Caco-2 (cell line): Measurements from ENCODE around the gene MIPEP. TPM values are rescaled to one million over a fixed set of nuclear protein-coding genes. Genes with fewer than 3 reads are reported as not detected.

Experiments
- BruUV-seq: library from RNA; stranded (reverse); fragments of 400-500 nt; replicated peaks from 2 replicates; lab custom pipeline; 2021; lab: Mats Ljungman, UMichigan
- CTCF ChIA-PET: fragments of 300-600 bp; sonication (Branson Sonifier 250); formaldehyde crosslinking; loops from one replicate; lab custom pipeline; 2022; ENCODE audit warnings: antibody characterized with exemption; lab: Charles Lee
- POLR2A ChIA-PET: fragments of 300-600 bp; sonication (Branson Sonifier 250); formaldehyde crosslinking; loops from one replicate; lab custom pipeline; 2022; ENCODE audit warnings: antibody characterized with exemption; lab: Charles Lee
- DNase-seq, 2 experiments: peaks; one replicate each; pipeline versions ENCODE4 v3.0.0 to v3.0.0-alpha.2; 2020 to 2022
- H3K27me3 ChIP-seq: replicated peaks from 2 replicates; pipeline ENCODE4 v1.6.0; 2011; ENCODE audit warnings: low read length; ENCODE audit not compliant: control insufficient read depth, insufficient read depth
- H3K36me3 ChIP-seq: 2 replicates; pipeline ENCODE4 v1.5.1; 2011; ENCODE audit warnings: low read length; ENCODE audit not compliant: control insufficient read depth, insufficient read depth
- H3K4me1 ChIP-seq: fragments of 250-450 bp; sonication (Bioruptor Pico); 2 replicates; pipeline ENCODE4 v1.5.1; 2020; ENCODE audit warnings: mild to moderate bottlenecking
- H3K4me3 ChIP-seq: 2 replicates; pipeline ENCODE4 v1.5.1; 2011; ENCODE audit warnings: low read depth, mild to moderate bottlenecking, control low read depth, low read length
- H3K9me3 ChIP-seq: fragments of 250-450 bp; sonication (Bioruptor Pico); 2 replicates; pipeline ENCODE4 v1.5.1; 2020; ENCODE audit warnings: mild to moderate bottlenecking, moderate library complexity
- H3K27ac Mint-ChIP-seq: one replicate; pipeline ENCODE4 v1.8.0; 2022; ENCODE audit warnings: mixed read lengths; ENCODE audit not compliant: unreplicated experiment
- H3K27me3 Mint-ChIP-seq: one replicate; pipeline ENCODE4 v1.8.0; 2022; ENCODE audit warnings: mixed read lengths; ENCODE audit not compliant: insufficient read depth, unreplicated experiment
- H3K36me3 Mint-ChIP-seq: one replicate; pipeline ENCODE4 v1.8.0; 2022; ENCODE audit warnings: mild to moderate bottlenecking, mixed read lengths; ENCODE audit not compliant: insufficient read depth, unreplicated experiment
- H3K4me1 Mint-ChIP-seq: one replicate; pipeline ENCODE4 v1.8.0; 2022; ENCODE audit warnings: low read depth, mixed read lengths; ENCODE audit not compliant: unreplicated experiment
- H3K4me3 Mint-ChIP-seq: one replicate; pipeline ENCODE4 v1.8.0; 2022; ENCODE audit warnings: mild to moderate bottlenecking, moderate library complexity, mixed read lengths; ENCODE audit not compliant: unreplicated experiment
- H3K9me3 Mint-ChIP-seq: one replicate; pipeline ENCODE4 v1.8.0; 2022; ENCODE audit warnings: mixed read lengths; ENCODE audit not compliant: unreplicated experiment
- CTCF ChIP-seq, 2 experiments: fragments of 200-600 bp in 1 of 2; IDR thresholded peaks; 1 replicate in 1 of 2; 2 replicates in 1 of 2; pipeline versions ENCODE4 v1.5.1 to v1.8.0; 2011 to 2022; ENCODE audit warnings: antibody characterized with exemption in 1 of 2, control low read depth in 1 of 2, inconsistent platforms in 1 of 2, low read depth in 1 of 2, low read length in 1 of 2, mild to moderate bottlenecking in 1 of 2, moderate library complexity in 1 of 2; ENCODE audit not compliant: insufficient read depth in 1 of 2, severe bottlenecking in 1 of 2, unreplicated experiment in 1 of 2
- intact Hi-C: fragments of 100-400 bp; cut with micrococcal nuclease; formaldehyde crosslinking; loops from one replicate; pipeline ENCODE4 v1.10.0; 2022; ENCODE audit not compliant: unreplicated experiment
- total RNA-seq: library from RNA; stranded (reverse); gene quantifications from 2 replicates; pipeline ENCODE4 v1.2.3, GENCODE V29; 2022

The MIPEP gene
- total RNA-seq, 1 experiment from 2014 or later: 40.6 TPM

GRCh38 chr13:23715092-23715761 lies 174.0 kb downstream of the MIPEP start:
- Mint-ChIP-seq H3K4me3 (no peak overlapping the region), H3K27me3 (no peaks in the 10 kb centered on the region), H3K9me3 (peaks cover 16% of the 10 kb centered on the region), H3K4me1 (peaks cover 22% of the 10 kb centered on the region), H3K27ac (no peak overlapping the region), H3K36me3 (no peaks in the 10 kb centered on the region)
- Histone ChIP-seq H3K4me1 (peaks cover 22% of the 10 kb centered on the region), H3K4me3 (no peak overlapping the region), H3K27me3 (no peaks in the 10 kb centered on the region), H3K9me3 (no peaks in the 10 kb centered on the region), H3K36me3 (no peaks in the 10 kb centered on the region)
- CTCF ChIA-PET: interaction anchor here (1.0 to 1.3 kb wide), 2 partner anchors 26 to 175 kb away, joined by 6 read pairs; no protein-coding TSS in a partner anchor
- TF ChIP-seq CTCF (IDR thresholded peaks at IDR 0.05; ENCODE audit: insufficient read depth in 1 of 2, low read depth in 1 of 2, low read length in 1 of 2, severe bottlenecking in 1 of 2, unreplicated experiment in 1 of 2): no peak
- intact Hi-C loops: loop anchor here (1.0 kb wide), 1 partner anchor 156 kb away; no protein-coding TSS in a partner anchor
- DNase-seq: no peak
- BruUV-seq: no TSS peak
- POLR2A ChIA-PET: no interaction called here

GRCh38 chr13:23714672-23715071 lies 174.5 kb downstream of the MIPEP start:
- CTCF ChIA-PET: no interaction called here
- H3K36me3 Mint-ChIP-seq: no peaks in the 10 kb centered on the region
- no peak overlapping the region for H3K27ac Mint-ChIP-seq

GRCh38 chr13:23711355-23711754 lies 177.8 kb downstream of the MIPEP start:
- Histone ChIP-seq H3K4me1 (no peaks in the 10 kb centered on the region), H3K4me3 (no peak overlapping the region), H3K36me3 (no peaks in the 10 kb centered on the region), H3K9me3 (no peaks in the 10 kb centered on the region), H3K27me3 (no peaks in the 10 kb centered on the region)
- POLR2A ChIA-PET: no interaction called here
- no peak overlapping the region for H3K27ac Mint-ChIP-seq
- peaks cover 12% of the 10 kb centered on the region for H3K9me3 Mint-ChIP-seq
- H3K4me3 Mint-ChIP-seq: no peak overlapping the region
- no TSS peak for BruUV-seq
- no peaks in the 10 kb centered on the region for H3K27me3 Mint-ChIP-seq
- no peak for TF ChIP-seq CTCF (IDR thresholded peaks at IDR 0.05; ENCODE audit: insufficient read depth in 1 of 2, low read depth in 1 of 2, low read length in 1 of 2, severe bottlenecking in 1 of 2, unreplicated experiment in 1 of 2)
- intact Hi-C loops: no loop called here
- CTCF ChIA-PET: no interaction called here
- no peak for DNase-seq
- H3K36me3 Mint-ChIP-seq: no peaks in the 10 kb centered on the region
- H3K4me1 Mint-ChIP-seq: no peaks in the 10 kb centered on the region

More at GRCh38 chr13:23714672-23715071, 174.5 kb downstream of the MIPEP start:
- Mint-ChIP-seq H3K4me1 (peaks cover 18% of the 10 kb centered on the region), H3K27me3 (no peaks in the 10 kb centered on the region), H3K9me3 (peaks cover 12% of the 10 kb centered on the region), H3K4me3 (no peak overlapping the region)
- POLR2A ChIA-PET: no interaction called here
- Histone ChIP-seq H3K27me3 (no peaks in the 10 kb centered on the region), H3K9me3 (no peaks in the 10 kb centered on the region), H3K4me3 (no peak overlapping the region), H3K36me3 (no peaks in the 10 kb centered on the region), H3K4me1 (peaks cover 22% of the 10 kb centered on the region)
- BruUV-seq: no TSS peak
- intact Hi-C loops: loop anchor here (1.0 kb wide), 1 partner anchor 157 kb away; no protein-coding TSS in a partner anchor
- no peak for DNase-seq
- no peak for TF ChIP-seq CTCF (IDR thresholded peaks at IDR 0.05; ENCODE audit: insufficient read depth in 1 of 2, low read depth in 1 of 2, low read length in 1 of 2, severe bottlenecking in 1 of 2, unreplicated experiment in 1 of 2)
